Keratinocyte (primary cell): ENCODE data around the gene IL9R. TPM values are rescaled to one million over a fixed set of nuclear protein-coding genes. Genes with fewer than 3 reads are reported as not detected.

ENCODE experiments used
- DNase-seq: peaks from one replicate; pipeline ENCODE4 v3.0.0-alpha.2; 2011; ENCODE audit warnings: low read depth, missing footprints, low spot score
- FAIRE-seq: peaks from 2 replicates; lab custom pipeline; 2011; peaks lifted over from hg19 to GRCh38; lab: Jason Lieb, UNC
- H2AFZ ChIP-seq: 2 replicates; pipeline ENCODE4 v1.6.0; 2012; ENCODE audit warnings: low read length, control low read depth, inconsistent platforms; ENCODE audit not compliant: control insufficient read depth
- H3K27ac ChIP-seq: 2 replicates; pipeline ENCODE4 v1.5.1; 2011; ENCODE audit warnings: low read length; ENCODE audit not compliant: control insufficient read depth, insufficient read depth
- H3K27me3 ChIP-seq: 3 replicates; pipeline ENCODE4 v1.6.0; 2011; ENCODE audit warnings: low read length; ENCODE audit not compliant: control insufficient read depth, insufficient read depth; ENCODE audit errors: extremely low read depth
- H3K36me3 ChIP-seq, 2 experiments: 2 replicates in 1 of 2; 3 replicates in 1 of 2; pipeline ENCODE4 v1.5.1; 2011; ENCODE audit warnings: low read length in 2 of 2, mild to moderate bottlenecking in 1 of 2; ENCODE audit not compliant: control insufficient read depth in 2 of 2, insufficient read depth in 2 of 2; ENCODE audit errors: extremely low read depth in 1 of 2
- H3K4me1 ChIP-seq: 3 replicates; pipeline ENCODE4 v1.5.1; 2011; ENCODE audit warnings: low read length; ENCODE audit not compliant: control insufficient read depth, insufficient read depth; ENCODE audit errors: extremely low read depth
- H3K4me2 ChIP-seq: 3 replicates; pipeline ENCODE4 v1.6.0; 2011; ENCODE audit warnings: low read depth, low read length; ENCODE audit not compliant: control insufficient read depth, insufficient read depth; ENCODE audit errors: extremely low read depth
- H3K4me3 ChIP-seq, 3 experiments: fragments of 200-600 bp in 1 of 3; sonication (generic) in 1 of 3; 2 replicates in 2 of 3; 3 replicates in 1 of 3; pipeline ENCODE4 v1.5.1; 2011 to 2016; ENCODE audit warnings: low read length in 3 of 3, mild to moderate bottlenecking in 3 of 3, control low read depth in 2 of 3, inconsistent platforms in 1 of 3, low read depth in 1 of 3, mixed read lengths in 1 of 3, mixed run types in 1 of 3, moderate library complexity in 1 of 3; ENCODE audit not compliant: control insufficient read depth in 2 of 3, insufficient read depth in 2 of 3; ENCODE audit errors: extremely low read depth in 1 of 3
- H3K79me2 ChIP-seq: 2 replicates; pipeline ENCODE4 v1.6.0; 2012; ENCODE audit warnings: low read length; ENCODE audit not compliant: control insufficient read depth, insufficient read depth
- H3K9ac ChIP-seq: 3 replicates; pipeline ENCODE4 v1.6.0; 2011; ENCODE audit warnings: low read length; ENCODE audit not compliant: control insufficient read depth, insufficient read depth; ENCODE audit errors: extremely low read depth
- H3K9me1 ChIP-seq: 3 replicates; pipeline ENCODE4 v1.6.0; 2011; ENCODE audit warnings: low read length; ENCODE audit not compliant: control insufficient read depth, insufficient read depth; ENCODE audit errors: extremely low read depth
- H3K9me3 ChIP-seq: 2 replicates; pipeline ENCODE4 v1.5.1; 2012; ENCODE audit warnings: low read depth, low read length; ENCODE audit not compliant: control insufficient read depth
- H4K20me1 ChIP-seq: 3 replicates; pipeline ENCODE4 v1.6.0; 2011; ENCODE audit warnings: low read length; ENCODE audit not compliant: control insufficient read depth, insufficient read depth; ENCODE audit errors: extremely low read depth
- CTCF ChIP-seq, 3 experiments: IDR thresholded peaks in 1 of 3; conservative IDR thresholded peaks in 1 of 3; optimal IDR thresholded peaks in 1 of 3; 2 replicates in 2 of 3; 3 replicates in 1 of 3; pipeline versions ENCODE3 to v1.5.1; 2011; ENCODE audit warnings: low read length in 3 of 3, mild to moderate bottlenecking in 3 of 3, moderate library complexity in 2 of 3, control low read depth in 1 of 3, inconsistent platforms in 1 of 3; ENCODE audit not compliant: insufficient read depth in 2 of 3; ENCODE audit errors: extremely low read depth in 1 of 3
- EZH2 ChIP-seq: IDR thresholded peaks from one replicate; pipeline ENCODE4 v1.6.1; 2012; ENCODE audit warnings: inconsistent platforms, mild to moderate bottlenecking, low read length, moderate library complexity
- dilution Hi-C: fragments of 300-500 bp; cut with MboI; formaldehyde crosslinking; loops from one replicate; pipeline ENCODE4 v1.7.0; 2020; ENCODE audit warnings: low sequenced_read_pairs; ENCODE audit not compliant: extremely low pct_ligation_motif_present
- polyA minus RNA-seq, 3 experiments: library from RNA; depleted of rRNA, polyadenylated mRNA; stranded (reverse); fragments of >200 nt; gene quantifications; 1 replicate in 1 of 3; 2 replicates in 1 of 3; 3 replicates in 1 of 3; pipeline ENCODE4 v1.2.3, GENCODE V29; 2011
- polyA plus RNA-seq, 5 experiments: library from polyadenylated mRNA; depleted of rRNA in 3 of 5; stranded (reverse) in 3 of 5; stranded (forward) in 1 of 5; unstranded in 1 of 5; fragments of >200 nt; gene quantifications; 1 replicate in 1 of 5; 2 replicates in 3 of 5; 3 replicates in 1 of 5; pipeline versions ENCODE4 v1.2.1 to v1.2.3, GENCODE V29; 2011 to 2012; ENCODE audit warnings: missing spikeins in 2 of 5, low read depth in 1 of 5, low replicate concordance in 1 of 5

The IL9R gene
- 0.35 to 0.45 TPM (median 0.40 TPM) in 3 replicates for polyA plus RNA-seq
- not detected for polyA plus RNA-seq (2011; ENCODE audit: low read depth)
- polyA plus RNA-seq (2011; cell fraction: cytosol; rRNA removed), result 0.43 and 0.57 TPM in 2 replicates
- polyA plus RNA-seq (2011; cell fraction: nucleus; rRNA removed), result 0.61 and 2.4 TPM in 2 replicates
- polyA plus RNA-seq (2012; ENCODE audit: low replicate concordance), result 0.13 and 0.33 TPM in 2 replicates
- 0.62 to 1.2 TPM (median 1.0 TPM) in 3 replicates for polyA minus RNA-seq
- polyA minus RNA-seq (2011; cell fraction: cytosol; rRNA and poly(A)+ RNA removed), result not detected
- polyA minus RNA-seq (2011; cell fraction: nucleus; rRNA and poly(A)+ RNA removed), result 0.74 and 0.78 TPM in 2 replicates

- Histone ChIP-seq H3K4me3 (no peak within 1 kb of the TSS), H3K36me3 (no peaks in the 10 kb centered on the region), H3K9ac (no peak within 1 kb of the TSS), H4K20me1 (no peaks in the 10 kb centered on the region), H3K79me2 (no peaks in the 10 kb centered on the region), H3K27me3 (no peaks in the 10 kb centered on the region), H3K9me1 (no peaks in the 10 kb centered on the region), H3K27ac (no peak within 1 kb of the TSS), H2AFZ (no peak within 1 kb of the TSS), H3K4me2 (no peak within 1 kb of the TSS), H3K4me1 (peaks cover 15% of the 10 kb centered on the region), H3K9me3 (no peaks in the 10 kb centered on the region)
- DNase-seq (no peak), FAIRE-seq (no peak)
- dilution Hi-C loops, result no loop called here
- TF ChIP-seq EZH2, result no peak
- TF ChIP-seq CTCF (optimal IDR thresholded peaks at IDR 0.05 in 1 of 3, IDR thresholded peaks at IDR 0.05 in 1 of 3, conservative IDR thresholded peaks at IDR 0.05 in 1 of 3; ENCODE audit: extremely low read depth in 1 of 3, insufficient read depth in 2 of 3, low read length in 3 of 3), result no peak
These were observed at the start of gene IL9R for GRCh38 chrX:155997436-155997835. TSS of gene IL9R (plus strand) at chrX:155997696. CDS start at chrX:155997760, 64 bp downstream.

- Histone ChIP-seq H3K4me1 (peaks cover 8% of the 10 kb centered on the region), H4K20me1 (no peaks in the 10 kb centered on the region), H3K27me3 (no peaks in the 10 kb centered on the region), H2AFZ (no peak overlapping the region), H3K9me3 (no peaks in the 10 kb centered on the region), H3K9ac (no peak overlapping the region), H3K9me1 (no peaks in the 10 kb centered on the region), H3K4me3 (no peak overlapping the region), H3K4me2 (no peak overlapping the region), H3K36me3 (no peaks in the 10 kb centered on the region), H3K79me2 (no peaks in the 10 kb centered on the region), H3K27ac (peak overlapping the region; percentile 3)
- dilution Hi-C loops, result no loop called here
- no peak for TF ChIP-seq EZH2
- no peak for TF ChIP-seq CTCF (optimal IDR thresholded peaks at IDR 0.05 in 1 of 3, IDR thresholded peaks at IDR 0.05 in 1 of 3, conservative IDR thresholded peaks at IDR 0.05 in 1 of 3; ENCODE audit: extremely low read depth in 1 of 3, insufficient read depth in 2 of 3, low read length in 3 of 3)
- DNase-seq, result peak; percentile 13
- FAIRE-seq, result peak; percentile 79
These were observed 48.4 kb upstream of the IL9R start for GRCh38 chrX:155949098-155949497.
